HL-60 (cell line): ENCODE results near the gene TNNC1.

Experiments
- DNase-seq, 2 experiments: peaks; one replicate each; pipeline ENCODE4 v3.0.0-alpha.2; 2010 to 2020; ENCODE audit warnings: low read depth in 1 of 2, low spot score in 1 of 2
- H3K27ac ChIP-seq: fragments of 250-450 bp; sonication (Bioruptor Pico); replicated peaks from 2 replicates; pipeline ENCODE4 v1.5.1; 2020; ENCODE audit warnings: mild to moderate bottlenecking, moderate library complexity
- H3K27me3 ChIP-seq: fragments of 250-450 bp; sonication (Bioruptor Pico); 2 replicates; pipeline ENCODE4 v1.5.1; 2021; ENCODE audit warnings: mild to moderate bottlenecking, moderate library complexity; ENCODE audit not compliant: insufficient read depth, poor library complexity, severe bottlenecking
- H3K4me3 ChIP-seq: replicated peaks from 2 replicates; pipeline ENCODE4 v1.5.1; 2011; ENCODE audit warnings: mild to moderate bottlenecking, control low read depth, low read length; ENCODE audit not compliant: insufficient read depth
- GABPA ChIP-seq: IDR thresholded peaks from 2 replicates; pipeline ENCODE4 v1.6.1; 2012; ENCODE audit warnings: low read depth
- POLR2AphosphoS5 ChIP-seq: IDR thresholded peaks from 2 replicates; pipeline ENCODE4 v1.6.1; 2012; ENCODE audit warnings: low read depth
- REST ChIP-seq: IDR thresholded peaks from 2 replicates; pipeline ENCODE4 v1.6.1; 2012; ENCODE audit warnings: low read depth; ENCODE audit not compliant: insufficient replicate concordance
- SPI1 ChIP-seq: IDR thresholded peaks from 2 replicates; pipeline ENCODE4 v1.6.1; 2012; ENCODE audit warnings: low read depth, mild to moderate bottlenecking, borderline replicate concordance
- TF ChIP-seq, protein P1 (sequence below): IDR thresholded peaks from one replicate; pipeline ENCODE4 v1.5.1; 2011; ENCODE audit warnings: low read length, control low read depth, inconsistent platforms; ENCODE audit not compliant: insufficient read depth

Gene TNNC1

DNA sequence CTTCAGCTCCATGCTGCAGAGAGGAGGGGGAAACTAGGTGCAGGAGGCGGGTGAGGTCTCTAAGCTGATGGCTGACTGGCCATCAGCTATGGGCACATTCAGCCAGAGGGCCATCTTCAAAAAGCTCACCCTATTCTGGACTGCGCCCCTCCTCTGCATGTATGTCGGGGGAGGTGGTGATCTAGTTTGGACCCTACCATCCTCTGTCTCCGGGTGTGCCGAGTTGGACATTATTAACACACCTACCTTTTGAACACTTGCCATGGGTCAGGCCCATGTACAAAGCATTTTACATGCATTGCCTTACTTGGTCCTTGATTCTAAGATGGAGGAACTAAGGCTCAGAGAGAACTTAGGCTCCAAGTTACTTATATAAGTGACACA lies 3.0 kb upstream of the TNNC1 start:
- no peak overlapping the region for H3K27ac ChIP-seq
- TF ChIP-seq GABPA: no peak
- TF ChIP-seq, protein P1, sequence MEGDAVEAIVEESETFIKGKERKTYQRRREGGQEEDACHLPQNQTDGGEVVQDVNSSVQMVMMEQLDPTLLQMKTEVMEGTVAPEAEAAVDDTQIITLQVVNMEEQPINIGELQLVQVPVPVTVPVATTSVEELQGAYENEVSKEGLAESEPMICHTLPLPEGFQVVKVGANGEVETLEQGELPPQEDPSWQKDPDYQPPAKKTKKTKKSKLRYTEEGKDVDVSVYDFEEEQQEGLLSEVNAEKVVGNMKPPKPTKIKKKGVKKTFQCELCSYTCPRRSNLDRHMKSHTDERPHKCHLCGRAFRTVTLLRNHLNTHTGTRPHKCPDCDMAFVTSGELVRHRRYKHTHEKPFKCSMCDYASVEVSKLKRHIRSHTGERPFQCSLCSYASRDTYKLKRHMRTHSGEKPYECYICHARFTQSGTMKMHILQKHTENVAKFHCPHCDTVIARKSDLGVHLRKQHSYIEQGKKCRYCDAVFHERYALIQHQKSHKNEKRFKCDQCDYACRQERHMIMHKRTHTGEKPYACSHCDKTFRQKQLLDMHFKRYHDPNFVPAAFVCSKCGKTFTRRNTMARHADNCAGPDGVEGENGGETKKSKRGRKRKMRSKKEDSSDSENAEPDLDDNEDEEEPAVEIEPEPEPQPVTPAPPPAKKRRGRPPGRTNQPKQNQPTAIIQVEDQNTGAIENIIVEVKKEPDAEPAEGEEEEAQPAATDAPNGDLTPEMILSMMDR: no peak
- no peak for TF ChIP-seq POLR2AphosphoS5
- no peak for TF ChIP-seq REST
- TF ChIP-seq SPI1: no peak
- H3K4me3 ChIP-seq: no peak overlapping the region
- DNase-seq: no peak
- no peaks in the 10 kb centered on the region for H3K27me3 ChIP-seq

GRCh38 chr3:52456169-52456799 lies 2.4 kb upstream of the TNNC1 start:
- Histone ChIP-seq H3K27ac (peak overlapping the region; percentile 89), H3K4me3 (peak overlapping the region; percentile 77), H3K27me3 (no peaks in the 10 kb centered on the region)
- DNase-seq: no peak
- TF ChIP-seq POLR2AphosphoS5 (no peak), REST (no peak), SPI1 (no peak), GABPA (no peak)
- TF ChIP-seq, protein P1: no peak

DNA sequence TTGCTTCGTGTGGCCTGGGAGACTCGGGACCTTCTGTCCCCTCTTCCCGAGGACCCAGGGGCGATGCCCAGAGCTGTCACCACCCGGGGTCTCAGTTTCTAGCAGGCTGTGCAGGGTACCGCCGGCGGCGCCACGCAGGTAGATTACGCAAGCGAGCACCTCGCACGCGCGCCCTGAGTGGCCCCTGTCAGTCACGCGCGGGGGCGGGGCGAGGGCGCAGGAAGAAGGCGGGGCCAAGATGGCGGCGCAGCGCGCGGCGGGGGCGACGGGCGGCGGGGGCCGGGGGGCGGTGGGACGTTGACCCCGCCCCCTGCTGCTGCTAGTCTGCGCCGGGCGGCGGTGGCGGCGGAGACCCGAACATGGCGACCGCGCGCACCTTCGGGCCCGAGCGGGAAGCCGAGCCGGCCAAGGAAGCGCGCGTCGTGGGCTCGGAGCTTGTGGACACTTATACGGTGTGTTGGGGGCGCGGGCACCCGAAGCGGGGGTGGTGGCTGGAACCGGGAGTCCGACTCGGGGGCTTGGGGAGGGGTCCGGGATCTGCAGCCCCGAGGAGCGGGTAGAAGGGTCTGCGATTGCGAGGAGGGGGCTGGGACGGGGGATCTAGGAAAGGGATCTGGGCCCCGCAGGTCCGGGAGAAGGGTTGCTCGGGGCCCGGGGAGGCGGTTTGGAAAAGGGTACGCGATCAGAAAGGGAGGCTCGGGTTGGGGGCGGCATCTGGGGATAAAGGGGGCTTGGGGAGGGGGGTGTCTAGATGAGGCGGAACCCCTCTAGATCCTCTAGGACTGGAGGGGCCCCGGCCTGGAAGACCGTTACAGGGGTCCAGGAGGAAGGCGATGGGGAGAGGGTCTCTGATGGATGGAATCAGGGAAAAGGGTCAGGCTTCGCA lies 1.7 kb upstream of the TNNC1 start, which contains the start of gene NISCH:
Gene NISCH (plus strand): TSS at position 322 of the 886 bp plus-strand sequence. CDS start 38 bp downstream, at position 360.
- DNase-seq: peak; percentile 84 to 87
- Histone ChIP-seq H3K4me3 (peak within 1 kb of the TSS; percentile 77), H3K27ac (peak within 1 kb of the TSS; percentile 89), H3K27me3 (no peaks in the 10 kb centered on the region)
- TF ChIP-seq, protein P1: no peak
- peak; percentile 68 for TF ChIP-seq POLR2AphosphoS5
